Hepatocyte (in vitro differentiated cells): ENCODE measurements around the gene C9orf43. TPM values are rescaled to one million over a fixed set of nuclear protein-coding genes. Genes with fewer than 3 reads are reported as not detected.
A peak's percentile ranks its signal among the peaks of the same experiment; 100 is the strongest.
"Not testable (repeated sequence)": the region's sequence is repeated elsewhere in the genome, so short reads cannot be mapped to it uniquely, and the experiment has no call there.

ENCODE experiments used
- DNase-seq: peaks from one replicate; pipeline ENCODE4 v3.0.0-alpha.2; 2016; ENCODE audit warnings: low spot score
- H2AFZ ChIP-seq: fragments of 200-600 bp; sonication (generic); 2 replicates; pipeline ENCODE4 v1.6.0; 2016; ENCODE audit warnings: antibody characterized with exemption, mild to moderate bottlenecking
- H3K27ac ChIP-seq: fragments of 200-600 bp; sonication (generic); 2 replicates; pipeline ENCODE4 v1.5.1; 2016; ENCODE audit warnings: mild to moderate bottlenecking
- H3K27me3 ChIP-seq: fragments of 200-600 bp; sonication (generic); 2 replicates; pipeline ENCODE4 v1.6.1; 2016
- H3K36me3 ChIP-seq: fragments of 200-600 bp; sonication (generic); replicated peaks from 2 replicates; pipeline ENCODE4 v1.5.1; 2016; ENCODE audit warnings: low read depth; ENCODE audit not compliant: insufficient read depth
- H3K4me1 ChIP-seq: fragments of 200-600 bp; sonication (generic); 2 replicates; pipeline ENCODE4 v1.5.1; 2016; ENCODE audit warnings: mild to moderate bottlenecking, moderate library complexity; ENCODE audit not compliant: insufficient read depth
- H3K4me2 ChIP-seq: fragments of 200-600 bp; sonication (generic); 2 replicates; pipeline ENCODE4 v1.6.0; 2016
- H3K4me3 ChIP-seq: fragments of 200-600 bp; sonication (generic); 2 replicates; pipeline ENCODE4 v1.5.1; 2016; ENCODE audit warnings: mild to moderate bottlenecking
- H3K79me2 ChIP-seq: fragments of 200-600 bp; sonication (generic); 2 replicates; pipeline ENCODE4 v1.6.0; 2017; ENCODE audit warnings: mild to moderate bottlenecking
- H3K9me2 ChIP-seq: fragments of 200-600 bp; sonication (generic); replicated peaks from 2 replicates; pipeline ENCODE4 v1.6.0; 2017; ENCODE audit warnings: mild to moderate bottlenecking; ENCODE audit not compliant: insufficient read depth
- H3K9me3 ChIP-seq: fragments of 200-600 bp; sonication (generic); 2 replicates; pipeline ENCODE4 v1.5.1; 2016; ENCODE audit warnings: low read depth, mild to moderate bottlenecking
- H4K20me1 ChIP-seq: fragments of 200-600 bp; sonication (generic); 2 replicates; pipeline ENCODE4 v1.6.0; 2016; ENCODE audit warnings: mild to moderate bottlenecking; ENCODE audit not compliant: insufficient read depth, poor library complexity, severe bottlenecking
- EZH2 ChIP-seq: fragments of 200-600 bp; sonication (generic); IDR thresholded peaks from 2 replicates; pipeline ENCODE4 v1.6.1; 2016; ENCODE audit warnings: antibody characterized with exemption, mild to moderate bottlenecking, borderline replicate concordance
- EZH2phosphoT487 ChIP-seq: fragments of 200-600 bp; sonication (generic); IDR thresholded peaks from one replicate; pipeline ENCODE4 v1.6.1; 2018; ENCODE audit warnings: antibody characterized with exemption, mild to moderate bottlenecking, low read depth, moderate library complexity; ENCODE audit not compliant: unreplicated experiment, severe bottlenecking
- WGBS: methylation state at CpG from one replicate; pipeline ENCODE4 v1.1.6; 2016; ENCODE audit warnings: low lambda C conversion rate; ENCODE audit errors: missing lambda C conversion rate; 5-methylcytosine and 5-hydroxymethylcytosine counted together
- polyA plus RNA-seq: library from polyadenylated mRNA; unstranded; fragments of >200 nt; fragmentation: Nextera tagmentation; extraction: Ambion mirVana; gene quantifications from 2 replicates; pipeline ENCODE4 v1.2.1, GENCODE V29; 2016
- total RNA-seq: library from RNA; depleted of rRNA; stranded (reverse); fragments of >200 nt; gene quantifications from 2 replicates; pipeline ENCODE4 v1.2.3, GENCODE V29; 2014
- TF ChIP-seq, protein P1 (sequence below): fragments of 200-600 bp; sonication (generic); IDR thresholded peaks from 2 replicates; pipeline ENCODE4 v1.5.1; 2016; ENCODE audit warnings: antibody characterized with exemption, mild to moderate bottlenecking; ENCODE audit not compliant: poor library complexity

Gene C9orf43
- total and polyA plus RNA-seq, 2 experiments from 2014 or later, result 0.53 to 0.69 TPM

DNA sequence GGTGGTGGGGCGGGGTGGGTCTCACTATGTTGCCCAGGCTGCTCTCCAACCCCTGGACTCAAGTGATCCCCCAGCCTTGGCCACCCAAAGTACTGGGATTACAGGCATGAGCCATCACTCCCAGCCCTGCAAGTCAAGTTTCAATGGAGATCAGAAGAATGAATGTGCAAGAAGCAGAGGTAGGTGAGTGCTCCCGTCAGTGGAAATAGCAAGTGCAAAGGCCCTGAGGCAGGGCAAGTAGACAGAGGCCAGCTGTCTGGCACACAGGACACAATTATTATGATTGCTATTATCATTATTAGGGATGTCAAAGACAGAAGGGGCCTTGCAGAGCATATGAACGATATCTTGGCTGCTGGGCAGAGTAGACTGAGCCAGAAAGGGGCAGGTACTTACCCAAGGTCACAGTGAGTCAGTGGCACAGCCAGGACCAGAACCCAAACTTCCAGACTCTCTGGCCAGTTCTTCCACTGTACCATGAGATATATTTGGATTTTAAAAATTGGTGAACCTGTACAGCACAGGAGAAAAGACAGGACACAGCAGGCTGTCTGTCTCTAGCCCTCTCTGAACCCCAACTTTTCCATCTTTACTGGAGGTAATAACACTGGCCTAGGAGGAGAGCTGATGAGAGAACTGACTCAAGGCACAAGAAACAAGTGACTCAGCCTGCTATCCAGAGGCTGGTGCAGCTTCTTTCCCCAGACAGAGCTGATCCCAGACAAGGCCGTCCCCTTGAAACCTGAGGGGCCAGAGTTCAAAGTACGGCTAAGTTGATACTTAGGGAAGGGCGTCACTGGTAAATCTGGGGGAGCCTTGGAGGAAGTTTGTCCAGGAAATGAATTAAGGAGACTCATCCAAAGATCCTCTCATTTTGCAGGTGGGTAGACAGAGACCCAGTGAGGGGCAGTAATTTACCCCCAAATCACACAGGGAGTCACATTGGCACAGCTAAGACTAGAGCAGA is 35.2 kb upstream of the C9orf43 start:
- peak; percentile 78 for DNase-seq
- TF ChIP-seq EZH2 (no peak), EZH2phosphoT487 (no peak)
- TF ChIP-seq, protein P1, sequence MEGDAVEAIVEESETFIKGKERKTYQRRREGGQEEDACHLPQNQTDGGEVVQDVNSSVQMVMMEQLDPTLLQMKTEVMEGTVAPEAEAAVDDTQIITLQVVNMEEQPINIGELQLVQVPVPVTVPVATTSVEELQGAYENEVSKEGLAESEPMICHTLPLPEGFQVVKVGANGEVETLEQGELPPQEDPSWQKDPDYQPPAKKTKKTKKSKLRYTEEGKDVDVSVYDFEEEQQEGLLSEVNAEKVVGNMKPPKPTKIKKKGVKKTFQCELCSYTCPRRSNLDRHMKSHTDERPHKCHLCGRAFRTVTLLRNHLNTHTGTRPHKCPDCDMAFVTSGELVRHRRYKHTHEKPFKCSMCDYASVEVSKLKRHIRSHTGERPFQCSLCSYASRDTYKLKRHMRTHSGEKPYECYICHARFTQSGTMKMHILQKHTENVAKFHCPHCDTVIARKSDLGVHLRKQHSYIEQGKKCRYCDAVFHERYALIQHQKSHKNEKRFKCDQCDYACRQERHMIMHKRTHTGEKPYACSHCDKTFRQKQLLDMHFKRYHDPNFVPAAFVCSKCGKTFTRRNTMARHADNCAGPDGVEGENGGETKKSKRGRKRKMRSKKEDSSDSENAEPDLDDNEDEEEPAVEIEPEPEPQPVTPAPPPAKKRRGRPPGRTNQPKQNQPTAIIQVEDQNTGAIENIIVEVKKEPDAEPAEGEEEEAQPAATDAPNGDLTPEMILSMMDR, result no peak
- WGBS, result 70% methylated on average over 6 of the region's 6 CpGs
- Histone ChIP-seq H3K27ac (peak overlapping the region; percentile 100), H3K36me3 (no peaks in the 10 kb centered on the region), H3K4me1 (peaks cover 29% of the 10 kb centered on the region), H3K9me2 (no peaks in the 10 kb centered on the region), H3K27me3 (no peaks in the 10 kb centered on the region), H2AFZ (no peak overlapping the region), H4K20me1 (peaks cover 28% of the 10 kb centered on the region), H3K4me2 (peak overlapping the region; percentile 88), H3K79me2 (peaks cover 24% of the 10 kb centered on the region), H3K9me3 (no peaks in the 10 kb centered on the region), H3K4me3 (peak overlapping the region; percentile 96)

DNA sequence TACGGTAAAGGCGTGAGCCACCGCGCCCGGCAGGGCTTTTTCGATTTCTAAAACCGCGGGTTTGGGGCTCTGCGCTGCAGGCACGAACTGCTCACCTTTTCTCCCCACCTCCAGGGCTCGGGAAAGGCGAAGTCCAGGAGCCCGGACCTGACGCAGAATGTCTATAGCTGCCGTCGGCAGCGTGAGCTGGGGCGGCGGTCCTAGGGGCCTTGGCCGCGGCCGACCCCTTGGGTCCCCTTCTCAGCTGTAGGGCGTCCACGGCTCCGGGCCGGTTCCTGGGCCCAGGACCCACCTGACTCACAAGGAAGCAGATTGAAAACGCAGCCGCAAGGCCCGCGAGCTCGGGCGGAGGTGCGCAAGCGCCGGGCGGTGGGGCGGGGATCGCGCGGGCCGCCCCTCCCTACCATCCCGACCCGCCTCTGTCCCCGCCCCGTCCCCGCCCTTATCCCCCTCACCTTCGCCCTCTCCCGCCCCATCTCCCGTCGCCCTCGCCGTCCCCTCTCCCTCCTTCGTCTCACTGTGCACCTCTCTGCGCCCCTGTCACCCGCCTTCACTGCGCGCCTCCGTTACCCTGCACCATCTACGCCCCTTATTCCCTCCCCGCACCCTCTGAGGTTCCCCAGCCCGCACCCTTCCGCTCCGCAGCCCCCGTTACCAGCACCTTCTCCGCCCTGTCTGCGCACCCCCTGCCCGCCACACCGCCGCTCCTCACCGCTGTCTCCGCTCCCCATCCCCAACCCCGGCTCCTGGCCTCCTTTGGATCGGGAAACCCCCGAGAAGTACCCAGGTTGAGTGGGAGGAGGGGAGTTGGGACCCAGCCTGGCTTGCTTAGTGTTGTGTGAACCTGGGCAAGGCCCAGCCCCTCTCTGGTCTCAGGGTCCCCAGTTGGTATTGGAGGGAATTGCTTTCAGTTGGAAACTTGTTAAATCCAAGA is 33.6 kb upstream of the C9orf43 start, which contains the start of gene HDHD3:
Gene HDHD3 (minus strand): TSS at position 353 of the 934 bp plus-strand sequence. CDS start 2,632 bp downstream, outside the sequence.
- Histone ChIP-seq H3K4me1 (peaks cover 40% of the 10 kb centered on the region), H2AFZ (peak within 1 kb of the TSS; percentile 99)

DNA sequence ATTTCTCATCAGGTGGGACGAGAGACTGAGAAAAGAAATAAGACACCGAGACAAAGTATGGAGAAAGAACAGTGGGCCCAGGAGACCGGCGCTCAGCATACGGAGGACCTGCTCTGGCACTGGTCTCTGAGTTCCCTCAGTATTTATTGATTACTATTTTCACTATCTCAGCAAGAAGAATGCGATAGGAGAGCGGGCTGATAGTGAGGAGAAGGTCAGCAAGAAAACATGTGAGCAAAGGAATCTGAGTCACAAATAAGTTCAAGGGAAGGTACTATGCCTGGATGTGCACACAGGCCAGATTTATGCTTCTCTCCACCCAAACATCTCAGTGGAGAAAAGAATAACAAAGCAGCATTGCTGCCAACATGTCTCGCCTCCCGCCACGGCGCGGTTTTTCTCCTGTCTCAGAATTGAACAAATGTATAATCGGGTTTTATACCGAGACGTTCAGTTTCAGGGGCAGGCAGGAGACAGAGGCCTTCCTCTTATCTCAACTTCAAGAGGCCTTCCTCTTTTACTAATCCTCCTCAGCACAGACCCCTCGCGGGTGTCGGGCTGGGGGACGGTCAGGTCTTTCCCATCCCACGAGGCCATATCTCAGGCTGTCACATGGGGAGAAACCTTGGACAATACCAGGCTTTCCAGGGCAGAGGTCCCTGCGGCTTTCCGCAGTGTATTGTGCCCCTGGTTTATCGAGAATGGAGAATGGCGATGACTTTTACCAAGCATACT is 31.3 kb upstream of the C9orf43 start:
- not testable (repeated sequence) for H3K9me2 ChIP-seq, DNase-seq, H3K9me3 ChIP-seq, H4K20me1 ChIP-seq, H3K4me3 ChIP-seq, H3K36me3 ChIP-seq, H3K27me3 ChIP-seq, H2AFZ ChIP-seq
- peaks cover 47% of the 10 kb centered on the region for H3K4me1 ChIP-seq
- H3K4me2 ChIP-seq, result peak overlapping the region; percentile 52
- WGBS, result 36% methylated on average over 22 of the region's 24 CpGs
- peak overlapping the region; percentile 96 for H3K27ac ChIP-seq
- peaks cover 17% of the 10 kb centered on the region for H3K79me2 ChIP-seq

More for the DNA sequence above, 33.6 kb upstream of the C9orf43 start, which contains the start of gene HDHD3:
- under 1% methylated on average over 33 of the region's 74 CpGs for WGBS
- Histone ChIP-seq H3K27me3 (no peaks in the 10 kb centered on the region), H3K4me2 (peak within 1 kb of the TSS; percentile 88), H4K20me1 (peaks cover 28% of the 10 kb centered on the region), H3K27ac (peak within 1 kb of the TSS; percentile 100), H3K4me3 (peak within 1 kb of the TSS; percentile 96), H3K9me3 (no peaks in the 10 kb centered on the region), H3K36me3 (no peaks in the 10 kb centered on the region), H3K9me2 (no peaks in the 10 kb centered on the region), H3K79me2 (peaks cover 24% of the 10 kb centered on the region)
- DNase-seq, result peak; percentile 93
- TF ChIP-seq EZH2 (no peak), EZH2phosphoT487 (no peak)
- TF ChIP-seq, protein P1, result no peak

DNA sequence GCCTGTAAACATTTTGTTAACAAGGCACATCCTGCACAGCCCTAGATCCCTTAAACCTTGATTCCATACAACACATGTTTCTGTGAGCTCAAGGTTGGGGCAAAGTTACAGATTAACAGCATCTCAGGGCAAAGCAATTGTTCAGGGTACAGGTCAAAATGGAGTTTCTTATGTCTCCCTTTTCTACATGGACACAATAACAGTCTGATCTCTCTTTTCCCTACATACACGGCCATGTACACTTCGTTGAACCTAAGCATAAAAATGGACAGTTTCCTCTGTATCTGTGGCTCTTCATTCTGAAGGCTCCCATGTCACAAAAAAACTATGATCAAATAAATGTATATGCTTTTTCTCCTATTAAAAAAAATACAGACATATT is 30.7 kb upstream of the C9orf43 start:
- 74% methylated on average over 2 of the region's 2 CpGs for WGBS

More for the DNA sequence above, 30.7 kb upstream of the C9orf43 start:
- H3K27me3 ChIP-seq, H3K9me2 ChIP-seq, H3K4me3 ChIP-seq, H3K36me3 ChIP-seq, H2AFZ ChIP-seq, DNase-seq, H4K20me1 ChIP-seq, H3K4me2 ChIP-seq, H3K9me3 ChIP-seq: not testable (repeated sequence)
- peaks cover 12% of the 10 kb centered on the region for H3K79me2 ChIP-seq
- peaks cover 47% of the 10 kb centered on the region for H3K4me1 ChIP-seq
- peak overlapping the region; percentile 96 for H3K27ac ChIP-seq
